Measurements from ENCODE around the gene NCOA6.

GRCh38 chr20:34771680-34772081 lies 53.8 kb downstream of the NCOA6 start:
- TF ChIP-seq, protein P1, sequence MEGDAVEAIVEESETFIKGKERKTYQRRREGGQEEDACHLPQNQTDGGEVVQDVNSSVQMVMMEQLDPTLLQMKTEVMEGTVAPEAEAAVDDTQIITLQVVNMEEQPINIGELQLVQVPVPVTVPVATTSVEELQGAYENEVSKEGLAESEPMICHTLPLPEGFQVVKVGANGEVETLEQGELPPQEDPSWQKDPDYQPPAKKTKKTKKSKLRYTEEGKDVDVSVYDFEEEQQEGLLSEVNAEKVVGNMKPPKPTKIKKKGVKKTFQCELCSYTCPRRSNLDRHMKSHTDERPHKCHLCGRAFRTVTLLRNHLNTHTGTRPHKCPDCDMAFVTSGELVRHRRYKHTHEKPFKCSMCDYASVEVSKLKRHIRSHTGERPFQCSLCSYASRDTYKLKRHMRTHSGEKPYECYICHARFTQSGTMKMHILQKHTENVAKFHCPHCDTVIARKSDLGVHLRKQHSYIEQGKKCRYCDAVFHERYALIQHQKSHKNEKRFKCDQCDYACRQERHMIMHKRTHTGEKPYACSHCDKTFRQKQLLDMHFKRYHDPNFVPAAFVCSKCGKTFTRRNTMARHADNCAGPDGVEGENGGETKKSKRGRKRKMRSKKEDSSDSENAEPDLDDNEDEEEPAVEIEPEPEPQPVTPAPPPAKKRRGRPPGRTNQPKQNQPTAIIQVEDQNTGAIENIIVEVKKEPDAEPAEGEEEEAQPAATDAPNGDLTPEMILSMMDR (IDR thresholded peaks at IDR 0.05), result no peak
- no peak for TF ChIP-seq POLR2A (IDR thresholded peaks at IDR 0.05)

Measured in uterus (tissue), 2 donors.